ENCODE results near the gene CCDC68. TPM values are rescaled to one million over a fixed set of nuclear protein-coding genes. Genes with fewer than 3 reads are reported as not detected.

CCDC68 gene
- total RNA-seq, 6 donors from 2014 or later: 12.4 to 37.7 (median 26.2) TPM

- no peak for ATAC-seq (ENCODE audit: low FRiP score in 2 of 2)
- Histone ChIP-seq H3K27ac (peak overlapping the region in 2 of 4 donors; percentile 7 to 13), H3K27me3 (no peaks in the 10 kb centered on the region), H3K36me3 (no peaks in the 10 kb centered on the region), H3K9me3 (no peaks in the 10 kb centered on the region), H3K4me1 (peaks cover 0 to 3% (median 0%) of the 10 kb centered on the region in 4 donors), H3K4me3 (no peak overlapping the region)
- TF ChIP-seq CTCF (IDR thresholded peaks at IDR 0.05) (no peak), EP300 (IDR thresholded peaks at IDR 0.05) (no peak)
- 34 to 56% methylated on average over 2 of the region's 2 CpGs for WGBS, 2 donors
- no peak for DNase-seq
Measured at GRCh38 chr18:54878159-54878622, 81.1 kb downstream of the CCDC68 start.

- no peak for TF ChIP-seq POLR2AphosphoS5 (IDR thresholded peaks at IDR 0.05)
- TF ChIP-seq POLR2A (IDR thresholded peaks at IDR 0.05): no peak
- no peak for TF ChIP-seq EP300 (IDR thresholded peaks at IDR 0.05)
- TF ChIP-seq CTCF (IDR thresholded peaks at IDR 0.05): no peak
- peaks cover 0 to 3% (median 0%) of the 10 kb centered on the region in 4 donors for H3K4me1 ChIP-seq
- H3K27ac ChIP-seq: no peak overlapping the region
- no peak overlapping the region for H3K4me3 ChIP-seq
- no peak for ATAC-seq (ENCODE audit: low FRiP score in 2 of 2)
- DNase-seq: no peak
- WGBS, 2 donors: 92 to 96% methylated on average over 1 of the region's 1 CpG
- no peaks in the 10 kb centered on the region for H3K9me3 ChIP-seq
- no peaks in the 10 kb centered on the region for H3K36me3 ChIP-seq
- H3K27me3 ChIP-seq: no peaks in the 10 kb centered on the region
Measured at GRCh38 chr18:54877076-54877475, 82.2 kb downstream of the CCDC68 start.

GRCh38 chr18:54875063-54875462 lies 84.2 kb downstream of the CCDC68 start:
- H3K4me3 ChIP-seq: no peak overlapping the region
- H3K27me3 ChIP-seq: no peaks in the 10 kb centered on the region
- ATAC-seq (ENCODE audit: low FRiP score in 2 of 2) (no peak), DNase-seq (no peak)
- TF ChIP-seq EP300 (IDR thresholded peaks at IDR 0.05) (no peak), CTCF (IDR thresholded peaks at IDR 0.05) (no peak), POLR2A (IDR thresholded peaks at IDR 0.05) (no peak), POLR2AphosphoS5 (IDR thresholded peaks at IDR 0.05) (no peak)
- H3K36me3 ChIP-seq: no peaks in the 10 kb centered on the region
- WGBS, 2 donors: 72 to 78% methylated on average over 3 of the region's 3 CpGs
- H3K9me3 ChIP-seq: no peaks in the 10 kb centered on the region
- H3K4me1 ChIP-seq: peaks cover 0 to 3% (median 0%) of the 10 kb centered on the region in 4 donors
- no peak overlapping the region for H3K27ac ChIP-seq

- no peak for DNase-seq
- H3K9me3 ChIP-seq: no peaks in the 10 kb centered on the region
- no peak for ATAC-seq (ENCODE audit: low FRiP score in 2 of 2)
- WGBS, 2 donors: 72 to 82% methylated on average over 2 of the region's 2 CpGs
- peaks cover 0 to 3% (median 0%) of the 10 kb centered on the region in 4 donors for H3K4me1 ChIP-seq
- H3K27me3 ChIP-seq: no peaks in the 10 kb centered on the region
- no peak overlapping the region for H3K4me3 ChIP-seq
- no peaks in the 10 kb centered on the region for H3K36me3 ChIP-seq
- TF ChIP-seq CTCF (IDR thresholded peaks at IDR 0.05) (no peak), EP300 (IDR thresholded peaks at IDR 0.05) (no peak), POLR2AphosphoS5 (IDR thresholded peaks at IDR 0.05) (no peak), POLR2A (IDR thresholded peaks at IDR 0.05) (no peak)
- no peak overlapping the region for H3K27ac ChIP-seq
Measured at GRCh38 chr18:54873884-54874255, 85.4 kb downstream of the CCDC68 start.

- WGBS, 2 donors: 69 to 76% methylated on average over 1 of the region's 1 CpG
- Histone ChIP-seq H3K4me3 (no peak overlapping the region), H3K4me1 (no peaks in the 10 kb centered on the region), H3K9me3 (no peaks in the 10 kb centered on the region), H3K27ac (no peak overlapping the region), H3K27me3 (no peaks in the 10 kb centered on the region), H3K36me3 (no peaks in the 10 kb centered on the region)
- DNase-seq (no peak), ATAC-seq (ENCODE audit: low FRiP score in 2 of 2) (no peak)
- TF ChIP-seq CTCF (IDR thresholded peaks at IDR 0.05) (no peak), EP300 (IDR thresholded peaks at IDR 0.05) (no peak), POLR2A (IDR thresholded peaks at IDR 0.05) (no peak), POLR2AphosphoS5 (IDR thresholded peaks at IDR 0.05) (no peak)
Measured at GRCh38 chr18:54872681-54873080, 86.6 kb downstream of the CCDC68 start.

All from upper lobe of left lung (tissue), 6 donors.